BE2C (cell line): ENCODE measurements around the gene EVA1B.

ENCODE experiments used
- DNase-seq: peaks from one replicate; pipeline ENCODE4 v3.0.0-alpha.2; 2020
- H3K27me3 ChIP-seq: fragments of 250-450 bp; sonication (Bioruptor Pico); 2 replicates; pipeline ENCODE4 v1.5.1; 2020; ENCODE audit warnings: mild to moderate bottlenecking
- H3K36me3 ChIP-seq: fragments of 250-450 bp; sonication (Bioruptor Pico); 2 replicates; pipeline ENCODE4 v1.5.1; 2020; ENCODE audit warnings: mild to moderate bottlenecking
- H3K4me1 ChIP-seq: fragments of 250-450 bp; sonication (Bioruptor Pico); 2 replicates; pipeline ENCODE4 v1.5.1; 2020
- H3K4me3 ChIP-seq: 2 replicates; pipeline ENCODE4 v1.5.1; 2011; ENCODE audit warnings: low read depth, low read length
- H3K9me3 ChIP-seq: fragments of 250-450 bp; sonication (Bioruptor Pico); 2 replicates; pipeline ENCODE4 v1.5.1; 2020
- TF ChIP-seq, protein P1 (sequence below): IDR thresholded peaks from 2 replicates; pipeline ENCODE4 v1.5.1; 2012; ENCODE audit warnings: mild to moderate bottlenecking, low read depth, low read length

Gene EVA1B

DNA sequence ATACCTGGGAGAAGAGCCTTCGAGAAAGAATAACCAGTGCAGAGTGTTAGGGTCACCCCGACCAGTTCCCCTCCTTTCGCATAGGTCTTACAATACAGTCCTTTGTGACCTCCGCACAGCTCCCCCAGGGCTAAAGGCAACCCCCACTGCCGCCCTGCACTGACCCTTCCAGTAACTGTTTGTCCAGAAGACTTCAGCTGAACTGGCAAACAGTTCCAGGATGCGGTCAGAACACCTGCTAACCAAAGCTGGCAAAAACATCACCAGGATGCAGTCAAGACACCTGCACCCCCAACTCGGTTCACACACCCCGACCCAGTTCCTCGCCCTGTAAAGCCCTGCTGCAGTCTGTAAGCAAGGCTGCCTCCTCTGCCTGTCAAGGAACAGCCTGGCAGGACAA, 6.4 kb upstream of the EVA1B start:
- no peak overlapping the region for H3K4me3 ChIP-seq
- TF ChIP-seq, protein P1, sequence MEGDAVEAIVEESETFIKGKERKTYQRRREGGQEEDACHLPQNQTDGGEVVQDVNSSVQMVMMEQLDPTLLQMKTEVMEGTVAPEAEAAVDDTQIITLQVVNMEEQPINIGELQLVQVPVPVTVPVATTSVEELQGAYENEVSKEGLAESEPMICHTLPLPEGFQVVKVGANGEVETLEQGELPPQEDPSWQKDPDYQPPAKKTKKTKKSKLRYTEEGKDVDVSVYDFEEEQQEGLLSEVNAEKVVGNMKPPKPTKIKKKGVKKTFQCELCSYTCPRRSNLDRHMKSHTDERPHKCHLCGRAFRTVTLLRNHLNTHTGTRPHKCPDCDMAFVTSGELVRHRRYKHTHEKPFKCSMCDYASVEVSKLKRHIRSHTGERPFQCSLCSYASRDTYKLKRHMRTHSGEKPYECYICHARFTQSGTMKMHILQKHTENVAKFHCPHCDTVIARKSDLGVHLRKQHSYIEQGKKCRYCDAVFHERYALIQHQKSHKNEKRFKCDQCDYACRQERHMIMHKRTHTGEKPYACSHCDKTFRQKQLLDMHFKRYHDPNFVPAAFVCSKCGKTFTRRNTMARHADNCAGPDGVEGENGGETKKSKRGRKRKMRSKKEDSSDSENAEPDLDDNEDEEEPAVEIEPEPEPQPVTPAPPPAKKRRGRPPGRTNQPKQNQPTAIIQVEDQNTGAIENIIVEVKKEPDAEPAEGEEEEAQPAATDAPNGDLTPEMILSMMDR, result no peak
- no peak for DNase-seq
- H3K27me3 ChIP-seq, result no peaks in the 10 kb centered on the region
- no peaks in the 10 kb centered on the region for H3K9me3 ChIP-seq
- H3K36me3 ChIP-seq, result no peaks in the 10 kb centered on the region
- no peaks in the 10 kb centered on the region for H3K4me1 ChIP-seq

DNA sequence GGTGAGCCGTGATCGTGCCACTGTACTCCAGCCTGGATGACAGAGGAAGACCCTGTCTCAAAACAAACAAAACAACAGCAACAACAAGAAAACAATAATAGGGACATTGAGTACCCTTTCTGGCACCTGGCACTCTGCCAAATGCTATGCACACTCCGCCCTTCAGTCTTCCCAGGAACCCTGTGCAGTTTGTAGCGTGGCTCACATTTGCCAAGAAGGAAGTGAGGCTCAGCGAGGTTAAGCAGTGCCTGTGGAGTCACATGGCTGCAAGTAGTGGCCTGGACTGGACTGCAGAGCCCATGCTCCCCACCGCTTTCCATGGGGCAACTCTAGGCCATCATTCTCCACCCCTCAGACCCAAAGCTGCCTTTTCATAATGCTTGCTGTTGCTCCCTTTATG, 5.3 kb upstream of the EVA1B start:
- Histone ChIP-seq H3K27me3 (no peaks in the 10 kb centered on the region), H3K4me1 (no peaks in the 10 kb centered on the region), H3K4me3 (no peak overlapping the region), H3K9me3 (no peaks in the 10 kb centered on the region), H3K36me3 (no peaks in the 10 kb centered on the region)
- no peak for DNase-seq
- TF ChIP-seq, protein P1, result no peak

GRCh38 chr1:36328088-36328480, 4.6 kb upstream of the EVA1B start:
- no peak overlapping the region for H3K4me3 ChIP-seq
- no peaks in the 10 kb centered on the region for H3K4me1 ChIP-seq
- no peaks in the 10 kb centered on the region for H3K36me3 ChIP-seq
- no peaks in the 10 kb centered on the region for H3K27me3 ChIP-seq
- DNase-seq, result no peak
- no peaks in the 10 kb centered on the region for H3K9me3 ChIP-seq
- TF ChIP-seq, protein P1, result no peak

GRCh38 chr1:36327421-36328087, 4.1 kb upstream of the EVA1B start:
- Histone ChIP-seq H3K4me3 (no peak overlapping the region), H3K27me3 (no peaks in the 10 kb centered on the region), H3K4me1 (no peaks in the 10 kb centered on the region), H3K9me3 (no peaks in the 10 kb centered on the region), H3K36me3 (no peaks in the 10 kb centered on the region)
- TF ChIP-seq, protein P1, result no peak
- DNase-seq, result no peak

- H3K4me1 ChIP-seq, result no peaks in the 10 kb centered on the region
- TF ChIP-seq, protein P1, result no peak
- no peak for DNase-seq
Observed at GRCh38 chr1:36326499-36326898, 3.1 kb upstream of the EVA1B start.

DNA sequence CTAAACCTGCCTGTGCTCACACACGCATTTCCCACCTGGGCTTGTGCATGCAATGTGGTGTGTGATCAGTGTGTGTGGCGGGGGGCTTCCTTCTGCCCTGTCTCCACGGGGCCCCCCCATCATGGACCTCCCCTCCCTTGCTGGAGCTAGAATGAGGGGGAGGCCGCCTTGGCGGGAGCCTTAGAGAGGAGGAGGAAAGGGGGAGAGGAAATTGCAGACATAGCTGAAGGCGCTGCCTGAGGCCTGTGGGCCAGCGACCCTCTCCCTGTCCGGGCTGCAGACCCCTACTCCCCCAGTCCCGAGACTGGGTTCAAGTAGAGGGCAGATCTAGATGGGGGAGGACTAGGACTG, 883 bp upstream of the EVA1B start:
- Histone ChIP-seq H3K36me3 (no peaks in the 10 kb centered on the region), H3K4me3 (no peak overlapping the region), H3K27me3 (no peaks in the 10 kb centered on the region), H3K4me1 (no peaks in the 10 kb centered on the region), H3K9me3 (no peaks in the 10 kb centered on the region)
- no peak for DNase-seq
- TF ChIP-seq, protein P1, result no peak

More at GRCh38 chr1:36326499-36326898, 3.1 kb upstream of the EVA1B start:
- no peaks in the 10 kb centered on the region for H3K27me3 ChIP-seq
- no peaks in the 10 kb centered on the region for H3K9me3 ChIP-seq
- no peaks in the 10 kb centered on the region for H3K36me3 ChIP-seq
- no peak overlapping the region for H3K4me3 ChIP-seq
